HL-60/S4 (cell line): ENCODE results near the gene FMN2.
"Not testable (repeated sequence)": the region's sequence is repeated elsewhere in the genome, so short reads cannot be mapped to it uniquely, and the experiment has no call there.

ENCODE experiments used
- in situ Hi-C: fragments of 300-500 bp; cut with MboI; formaldehyde crosslinking; loops from 2 replicates; pipeline ENCODE4 v1.14.3; 2022; ENCODE audit warnings: low sequenced_read_pairs

The FMN2 gene

DNA sequence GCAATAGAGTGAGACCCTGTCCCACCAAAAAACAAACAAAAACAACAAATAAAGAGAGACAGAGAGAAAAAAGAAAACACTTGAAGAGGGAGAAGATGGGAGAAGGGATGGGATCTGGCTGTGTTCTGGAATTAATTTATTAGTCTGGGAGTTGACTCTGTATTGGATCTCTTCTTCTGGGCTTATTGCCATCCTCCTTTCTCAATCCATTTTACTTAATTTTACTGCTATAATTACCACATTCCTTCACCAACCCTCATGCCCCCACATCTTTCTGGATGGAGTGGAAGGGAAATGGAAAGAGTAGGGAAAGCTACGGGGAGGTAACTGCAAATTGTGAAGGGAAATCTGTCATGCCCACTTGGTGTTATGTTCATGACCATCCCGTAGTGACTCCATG, 42.9 kb downstream of the FMN2 start:
- in situ Hi-C loops: no loop called here

DNA sequence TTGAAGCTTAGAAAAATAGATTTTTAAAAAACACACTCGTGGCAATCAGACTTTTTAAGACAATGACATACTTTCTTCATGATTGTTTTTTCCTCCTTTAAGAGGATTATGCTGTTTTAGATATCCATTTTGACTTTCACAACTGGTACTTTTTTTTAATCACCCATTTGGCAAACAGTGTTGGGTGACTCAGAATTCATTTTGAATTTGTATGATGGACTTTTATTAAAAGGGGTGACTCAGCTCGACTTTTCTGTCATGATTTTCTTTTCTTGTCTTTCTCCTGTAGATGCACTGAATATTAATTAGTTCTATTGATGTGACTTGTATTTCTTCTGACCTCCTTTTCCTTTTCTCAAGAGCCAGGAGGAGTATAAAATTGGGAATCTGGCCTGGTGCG, 44.7 kb downstream of the FMN2 start:
- in situ Hi-C loops: no loop called here

DNA sequence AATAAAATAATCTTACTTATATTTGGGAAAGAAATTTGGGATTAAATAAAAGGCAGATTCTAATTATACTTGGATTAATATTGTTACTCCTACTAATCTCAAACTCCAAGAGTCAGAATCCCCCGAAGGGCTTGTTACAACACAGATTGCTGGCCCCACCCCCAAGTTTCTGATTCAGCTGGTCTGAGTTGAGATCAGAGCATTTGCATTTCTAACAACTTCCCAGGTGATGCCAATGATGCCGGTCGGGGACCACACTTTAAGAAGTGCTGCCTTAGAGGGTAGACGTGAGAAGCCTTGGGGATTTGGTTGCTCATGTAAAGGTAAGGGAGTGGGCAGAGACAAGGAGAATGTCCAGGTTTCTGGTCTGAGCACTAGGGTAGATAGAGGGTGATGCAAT, 47.2 kb downstream of the FMN2 start:
- in situ Hi-C loops: no loop called here

DNA sequence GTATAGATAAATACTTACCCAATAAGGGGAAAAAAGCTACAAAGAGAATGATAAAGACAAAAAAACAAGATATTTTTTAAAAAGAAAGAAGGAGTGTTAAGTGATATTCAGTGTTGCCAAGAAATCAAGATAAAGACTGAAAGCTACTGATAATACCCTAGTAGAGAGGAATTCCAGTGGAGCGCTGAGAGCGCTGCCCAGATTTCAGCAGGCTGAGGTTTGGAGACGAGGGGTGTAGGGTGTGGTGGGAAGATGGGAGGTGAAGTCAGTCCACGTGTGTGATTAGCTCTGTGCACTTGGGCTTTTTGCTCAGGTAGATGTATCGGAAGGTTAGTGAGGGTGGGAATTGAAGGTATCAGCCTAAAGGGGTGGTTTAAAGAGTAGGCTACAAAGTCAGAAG, 47.8 kb downstream of the FMN2 start:
- in situ Hi-C loops: no loop called here

DNA sequence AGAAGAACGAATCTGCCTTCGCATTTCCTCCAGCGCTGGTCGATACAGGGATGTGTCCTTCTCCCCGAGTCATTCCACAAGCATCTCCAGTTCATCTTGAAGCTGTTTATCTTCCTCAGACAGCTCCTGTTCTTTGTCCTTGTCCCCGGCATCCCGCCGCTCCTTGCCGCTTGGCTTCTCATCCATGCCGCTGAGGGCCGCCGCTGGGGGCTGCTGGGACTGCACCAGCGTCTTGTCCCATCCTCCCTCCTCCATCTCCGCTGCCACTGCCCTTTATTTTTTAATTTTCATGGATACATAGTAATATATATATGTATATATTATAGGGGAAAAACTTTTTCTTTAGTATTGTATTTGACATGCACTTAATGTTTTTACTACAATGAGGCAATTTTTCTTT, 53.4 kb downstream of the FMN2 start:
- in situ Hi-C loops: no loop called here

DNA sequence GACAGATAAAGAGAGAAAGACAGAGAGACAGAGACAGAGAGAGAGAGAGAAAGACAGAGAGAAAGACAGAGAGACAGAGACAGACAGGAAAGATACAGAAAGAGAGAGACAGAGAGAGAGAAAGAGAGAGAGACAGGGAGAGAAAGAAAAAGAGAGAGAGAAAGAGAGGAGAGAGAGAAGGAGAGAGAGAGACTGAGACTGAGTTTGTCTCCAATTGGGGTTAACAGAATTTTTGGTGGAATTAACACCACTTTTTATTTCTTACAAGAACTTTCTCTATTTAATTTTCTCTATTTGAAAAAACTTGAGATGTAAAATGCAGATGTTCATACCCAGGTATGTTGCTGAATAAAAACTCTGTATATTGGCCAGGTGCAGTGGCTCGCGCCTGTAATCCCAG, 56.6 kb downstream of the FMN2 start:
- in situ Hi-C loops: no loop called here

DNA sequence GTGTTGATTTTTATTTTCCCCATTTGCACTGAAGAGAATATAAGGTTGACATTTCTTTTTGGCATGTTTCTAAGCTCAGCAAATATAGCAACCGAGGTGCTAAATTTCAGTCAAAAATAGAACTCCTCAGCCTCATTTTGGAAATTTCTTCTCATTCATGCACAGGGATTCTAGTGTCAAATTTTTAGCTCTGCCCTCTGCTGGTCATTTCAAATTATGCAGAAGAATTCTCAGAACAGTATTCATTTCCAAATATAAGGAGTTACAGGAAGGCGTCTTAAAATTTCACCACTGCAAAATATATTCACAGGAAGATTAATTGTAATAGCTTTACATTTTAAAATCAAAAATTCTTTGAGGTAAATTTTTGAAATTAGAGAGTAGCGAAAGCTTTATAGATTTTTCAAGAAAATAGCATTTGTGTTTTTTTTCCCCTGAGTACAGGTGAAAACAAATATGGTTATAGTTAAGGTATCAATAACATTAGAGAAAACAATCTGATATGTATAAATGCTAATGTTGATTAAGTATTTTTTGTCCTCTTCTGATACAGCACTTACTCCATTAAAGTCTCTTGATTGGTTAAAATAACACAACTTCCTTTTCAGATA, 57.9 kb downstream of the FMN2 start:
- in situ Hi-C loops: no loop called here

DNA sequence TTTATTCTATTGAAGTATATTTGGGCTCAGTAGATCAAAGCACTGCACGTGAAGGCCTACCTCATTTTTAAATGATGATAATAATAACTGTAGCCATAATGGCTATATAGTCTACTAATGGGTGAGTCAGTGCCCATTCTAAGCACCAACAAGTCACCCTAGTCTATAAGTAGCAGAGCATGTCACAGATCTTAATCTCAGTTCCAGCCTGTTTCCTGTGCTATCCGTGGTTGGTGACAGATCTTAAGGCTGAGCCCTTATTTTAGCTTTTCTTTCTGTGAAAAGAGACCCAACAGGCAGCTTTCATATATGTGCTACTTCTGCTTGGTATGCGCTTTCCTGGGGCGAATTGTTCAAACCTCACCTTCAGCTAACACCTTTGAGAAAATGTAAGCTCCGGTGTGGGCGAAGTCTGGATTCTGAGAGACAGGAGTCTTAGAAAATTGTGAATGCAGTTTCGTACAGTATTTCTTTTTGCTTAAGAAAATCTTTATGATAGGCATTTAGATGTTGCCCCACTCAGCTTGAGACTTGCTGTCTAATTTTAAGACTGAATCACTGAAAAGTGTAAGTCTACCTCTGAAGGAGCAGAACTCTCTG, 59.6 kb downstream of the FMN2 start:
- in situ Hi-C loops: no loop called here

DNA sequence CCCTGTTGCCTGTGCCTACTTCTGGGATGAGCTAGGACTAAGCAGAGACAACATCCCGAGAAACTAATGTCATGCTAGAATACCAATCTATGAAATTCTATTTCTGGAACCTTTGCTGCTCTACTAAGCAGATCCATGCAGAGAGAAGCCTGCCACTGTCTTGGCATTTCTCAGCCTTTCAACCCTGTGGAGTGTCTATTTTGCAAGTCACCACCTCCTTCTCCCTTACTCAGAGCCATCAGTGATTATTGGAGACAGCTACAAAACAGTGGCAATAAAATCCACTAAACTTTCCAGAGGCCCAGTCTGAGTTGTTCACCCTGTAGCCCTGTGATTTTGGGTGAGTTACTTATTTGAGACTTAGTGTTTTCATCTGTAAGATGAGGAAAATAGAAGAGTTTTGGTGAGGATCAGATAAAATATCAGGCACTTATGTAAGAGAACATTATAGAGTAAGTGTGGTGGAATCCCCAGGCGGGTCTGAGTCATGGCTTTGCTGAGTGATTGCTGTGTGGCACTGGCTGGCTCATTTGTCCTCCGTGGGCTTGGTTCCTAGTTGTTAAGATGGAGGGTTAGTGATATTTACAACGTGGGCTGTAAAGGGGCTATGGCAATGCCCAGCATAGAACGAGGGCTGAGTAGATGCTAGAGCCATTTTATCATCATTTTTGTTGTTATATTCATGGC, 61.1 kb downstream of the FMN2 start:
- in situ Hi-C loops: no loop called here

DNA sequence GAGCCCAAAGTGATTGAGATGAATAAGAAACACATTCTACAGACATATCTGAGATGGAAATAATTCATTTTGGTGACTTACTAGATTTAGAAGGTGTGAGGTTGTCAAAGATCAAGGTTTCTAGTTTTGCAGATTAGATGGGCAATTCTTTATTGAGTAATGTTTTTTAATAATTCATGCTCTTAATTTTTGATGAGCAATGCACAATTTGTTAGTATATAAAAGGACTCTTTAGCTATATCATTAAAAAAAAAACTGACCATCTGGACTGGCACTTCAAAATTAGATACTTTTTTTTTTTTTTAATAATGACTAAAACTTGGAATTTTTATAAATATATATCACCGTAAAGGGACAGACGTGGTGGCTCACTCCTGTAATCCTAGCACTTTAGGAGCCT, 63.9 kb downstream of the FMN2 start:
- in situ Hi-C loops: no loop called here

DNA sequence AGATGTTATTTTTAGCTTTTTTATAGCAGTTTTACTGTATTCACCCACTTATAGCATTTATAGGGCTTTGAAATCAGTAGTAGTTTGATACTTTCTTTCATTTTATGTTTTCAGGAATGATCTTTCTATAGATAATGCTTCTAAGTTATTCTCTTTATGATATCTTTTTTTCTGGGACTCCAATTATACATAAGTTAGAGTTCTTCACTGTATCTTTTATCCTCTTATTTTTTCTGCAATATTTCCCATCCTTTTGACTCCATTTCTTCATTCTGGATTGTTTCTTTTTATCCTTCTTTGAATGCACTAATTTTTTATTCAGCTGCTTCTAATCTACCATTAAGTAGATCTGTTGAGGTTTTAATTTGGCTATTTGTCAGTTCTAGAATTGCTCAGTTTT, 73.1 kb downstream of the FMN2 start:
- in situ Hi-C loops: no loop called here

DNA sequence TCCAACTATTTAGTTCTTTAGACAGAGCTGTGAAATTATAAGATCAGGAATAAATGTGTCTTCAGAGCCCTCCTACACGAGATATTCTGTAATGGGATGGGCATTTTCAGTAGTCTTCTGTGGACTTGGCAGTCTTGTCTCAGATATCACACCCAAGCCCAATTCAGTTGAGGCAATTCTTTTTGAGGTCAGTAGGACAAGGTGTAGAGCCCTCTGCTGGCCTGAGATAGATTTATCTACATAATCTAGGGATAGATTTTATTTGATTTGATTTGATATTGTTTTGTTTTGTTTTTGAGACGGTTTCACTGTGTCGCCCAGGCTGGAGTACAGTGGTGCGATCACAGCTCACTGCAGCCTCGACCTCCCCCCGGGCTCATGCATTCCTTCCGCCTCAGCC, 77.5 kb downstream of the FMN2 start:
- in situ Hi-C loops: no loop called here

DNA sequence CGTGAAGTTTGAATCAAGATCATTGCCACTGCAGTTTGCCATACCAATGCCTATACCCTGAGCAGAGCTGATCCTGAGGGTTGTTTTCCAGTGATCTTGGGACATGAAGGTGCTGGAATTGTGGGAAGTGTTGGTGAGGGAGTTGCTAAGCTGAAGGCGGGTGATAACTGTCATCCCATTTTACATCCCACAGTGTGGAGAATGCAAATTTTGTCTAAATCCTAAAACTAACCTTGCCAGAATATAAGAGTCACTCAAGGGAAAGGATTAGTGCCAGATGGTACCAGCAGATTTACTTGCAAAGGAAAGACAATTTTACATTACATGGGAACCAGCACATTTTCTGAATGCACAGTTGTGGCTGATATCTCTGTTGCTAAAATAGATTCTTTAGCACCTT, 78.6 kb downstream of the FMN2 start:
- in situ Hi-C loops: no loop called here

DNA sequence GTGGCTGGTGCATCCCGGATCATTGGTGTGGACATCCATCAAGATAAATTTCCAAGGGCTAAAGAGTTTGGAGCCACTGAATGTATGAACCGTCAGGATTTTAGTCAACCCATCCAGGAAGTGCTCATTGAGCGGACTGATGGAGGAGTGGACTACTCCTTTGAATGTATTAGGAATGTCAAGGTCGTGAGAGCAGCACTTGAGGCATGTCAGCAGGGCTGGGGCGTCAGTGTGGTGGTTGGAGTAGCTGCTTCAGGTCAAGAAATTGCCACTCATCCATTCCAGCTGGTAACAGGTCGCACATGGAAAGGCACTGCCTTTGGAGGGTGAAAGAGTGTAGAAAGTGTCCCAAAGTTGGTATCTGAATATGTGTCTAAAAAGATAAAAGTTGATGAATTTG, 79.1 kb downstream of the FMN2 start:
- in situ Hi-C loops: no loop called here

DNA sequence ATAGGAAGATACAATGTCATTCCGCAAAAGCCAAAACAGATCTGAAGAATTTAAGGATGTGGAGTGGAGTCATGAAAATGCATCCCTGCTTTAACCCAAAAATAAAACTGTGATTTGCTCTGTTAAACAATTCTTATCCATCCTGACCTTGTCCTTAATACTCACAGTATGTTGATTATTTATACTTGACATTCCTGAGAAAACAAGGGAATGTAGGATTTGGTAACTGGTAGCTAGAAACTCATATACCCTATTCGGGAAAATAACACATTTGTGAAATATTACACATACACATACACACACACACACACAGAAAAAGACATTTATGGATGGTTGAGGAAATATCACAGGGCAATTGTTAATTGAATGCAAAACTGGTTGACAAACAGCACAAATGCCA, 80.2 kb downstream of the FMN2 start:
- in situ Hi-C loops: no loop called here

DNA sequence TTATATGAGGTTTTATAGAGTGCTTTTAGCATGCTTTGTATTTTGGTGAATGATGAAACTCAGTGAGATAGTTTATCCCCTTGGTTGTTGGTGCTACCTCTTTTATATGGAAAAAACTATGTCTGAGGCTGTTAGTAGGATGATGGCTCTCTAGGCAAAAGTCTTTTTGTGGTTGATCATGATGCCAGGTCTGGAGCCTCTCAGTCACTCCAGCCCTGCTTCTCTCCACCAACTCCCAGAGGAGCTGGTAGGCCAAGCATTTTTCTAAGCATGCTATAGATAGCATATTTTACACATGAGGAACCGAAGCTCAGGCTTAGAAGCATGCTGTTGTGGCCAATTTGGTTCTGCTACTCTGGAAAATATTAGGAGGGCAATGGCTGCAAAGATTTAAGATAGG, 82.2 kb downstream of the FMN2 start:
- in situ Hi-C loops: no loop called here

DNA sequence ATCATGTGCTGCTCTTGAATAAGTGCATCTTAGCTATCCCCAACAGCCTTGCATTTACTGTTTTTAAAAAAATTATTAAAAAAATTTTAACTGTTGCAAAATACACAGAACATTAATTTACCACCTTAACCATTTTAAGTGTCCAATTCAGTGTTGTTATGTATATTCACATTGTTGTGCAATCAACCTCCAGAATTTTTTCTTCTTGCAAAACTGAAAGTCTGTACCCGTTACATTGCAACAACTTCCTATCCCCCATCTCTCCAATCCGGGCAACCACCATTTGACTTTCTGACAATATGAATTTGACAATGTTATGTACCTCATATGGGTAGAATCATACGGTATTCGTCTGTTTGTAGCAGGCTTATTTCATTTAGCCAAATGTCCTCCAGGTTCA, 83.1 kb downstream of the FMN2 start:
- in situ Hi-C loops: no loop called here

DNA sequence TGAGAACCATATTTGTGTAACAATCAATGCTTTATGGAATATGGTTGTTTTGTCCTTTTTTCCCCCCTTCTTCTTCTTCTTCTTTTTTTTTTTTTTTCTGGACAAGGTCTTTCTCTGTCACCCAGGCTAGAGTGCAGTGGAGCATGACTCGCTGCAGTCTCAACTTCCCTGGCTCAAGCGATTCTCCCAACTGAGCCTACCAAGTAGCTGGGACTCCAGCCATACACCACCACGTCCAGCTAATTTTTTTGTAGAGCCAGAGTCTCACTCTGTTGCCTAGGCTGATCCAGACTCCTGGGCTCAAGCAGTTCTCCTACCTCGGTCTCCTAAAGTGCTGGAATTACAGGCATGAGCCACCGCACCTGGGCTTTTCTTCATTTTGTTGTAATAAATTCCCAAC, 86.7 kb downstream of the FMN2 start:
- in situ Hi-C loops: no loop called here

DNA sequence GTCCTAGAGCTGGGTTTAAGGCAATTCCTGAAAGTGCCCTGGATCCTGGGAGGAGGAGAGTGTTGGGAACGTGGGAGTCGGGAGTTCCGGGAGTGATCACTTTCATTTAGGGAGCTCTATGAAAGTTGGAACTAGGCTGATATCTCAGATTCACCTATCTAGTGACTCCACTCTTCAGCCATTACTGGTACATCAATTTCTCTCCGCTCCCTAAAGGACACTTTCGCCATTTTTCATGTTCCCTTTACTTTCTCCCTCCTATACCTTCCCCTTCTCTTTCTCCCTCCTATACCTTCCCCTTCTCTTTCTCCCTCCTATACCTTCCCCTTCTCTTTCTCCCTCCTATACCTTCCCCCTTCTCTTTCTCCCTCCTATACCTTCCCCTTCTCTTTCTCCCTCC, 93.0 kb downstream of the FMN2 start:
- in situ Hi-C loops: not testable (repeated sequence)

DNA sequence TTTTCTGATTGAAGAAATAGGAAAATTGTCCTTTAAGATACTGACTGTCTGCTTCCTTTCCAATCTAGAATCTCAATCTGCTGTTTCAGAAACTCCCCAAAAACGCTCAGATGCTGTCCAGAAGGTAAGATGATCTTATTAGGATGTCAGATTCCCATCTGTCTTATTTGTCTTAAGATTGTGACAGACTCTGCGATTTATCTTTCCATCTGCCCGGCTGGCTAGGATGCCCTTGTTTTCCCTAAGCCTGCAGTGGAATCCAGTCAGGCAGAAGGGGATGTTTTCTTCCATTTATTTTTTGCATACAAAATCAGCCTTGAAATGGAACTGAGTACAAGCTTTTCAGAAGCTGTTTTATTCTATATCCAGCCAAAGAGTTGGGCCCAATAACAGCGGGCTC, 96.5 kb downstream of the FMN2 start:
- in situ Hi-C loops: no loop called here

DNA sequence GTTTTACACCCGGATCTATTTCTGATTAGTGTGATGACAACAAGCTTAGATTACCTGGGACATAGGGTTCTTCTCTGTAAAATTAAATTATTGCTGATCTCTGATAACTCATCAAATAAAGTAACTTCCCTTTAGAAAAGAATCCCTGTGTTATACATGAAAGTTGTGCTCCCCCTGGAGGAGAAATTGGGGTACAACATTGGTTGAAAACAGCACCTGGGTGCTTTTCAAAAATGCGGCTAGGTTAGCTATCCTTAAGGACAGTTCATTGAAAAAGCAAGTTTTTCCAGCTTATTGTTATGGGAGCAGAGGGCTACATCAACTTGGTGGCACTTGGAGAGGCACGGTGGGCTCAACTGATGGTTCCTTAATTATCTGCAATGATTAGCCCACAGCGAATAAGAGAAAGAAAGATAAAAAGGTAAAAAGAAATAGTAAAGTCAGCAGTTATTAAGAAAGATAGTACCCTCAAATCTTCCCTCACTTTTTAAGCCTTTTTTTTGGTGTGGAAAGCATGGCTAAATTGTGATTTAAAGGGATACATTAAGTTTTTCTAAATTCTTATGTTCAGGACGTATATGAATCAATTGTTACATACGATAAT, 97.8 kb downstream of the FMN2 start:
- in situ Hi-C loops: no loop called here

DNA sequence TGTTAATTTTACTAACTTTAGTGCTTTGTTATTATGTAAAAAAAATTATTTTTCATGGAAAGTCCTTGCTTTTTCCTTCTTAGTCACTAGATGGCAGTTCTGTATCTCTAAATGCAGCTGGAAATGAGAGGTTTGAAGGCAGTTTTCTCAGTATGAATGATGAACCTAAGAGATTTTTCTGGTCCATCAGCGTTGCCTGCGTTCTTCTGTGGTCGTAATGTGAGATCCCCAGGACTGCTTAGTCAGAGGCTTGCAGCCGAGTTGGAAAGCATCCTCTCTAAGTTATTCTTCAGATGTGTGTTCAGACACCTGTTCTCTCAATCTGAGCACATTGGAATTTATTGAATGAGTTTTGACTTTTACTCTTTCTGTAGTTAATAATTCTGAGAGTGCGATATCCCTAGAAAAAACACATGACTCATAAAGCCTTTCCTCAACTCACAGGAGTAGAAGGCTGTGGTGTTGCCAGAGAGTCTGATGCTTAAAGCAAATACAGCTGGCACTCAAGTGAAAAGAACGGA, 99.3 kb downstream of the FMN2 start:
- in situ Hi-C loops: no loop called here
